ENCODE data around the gene PSMB5.
"Not testable (repeated sequence)": the region's sequence is repeated elsewhere in the genome, so short reads cannot be mapped to it uniquely, and the experiment has no call there.

The PSMB5 gene

GRCh38 chr14:23043145-23043544 lies 8.4 kb upstream of the PSMB5 start:
- DNase-seq, result no peak

- DNase-seq, result no peak
Measured at GRCh38 chr14:23042162-23042965, 7.7 kb upstream of the PSMB5 start, which contains the start of gene PSMB11. Gene PSMB11, plus strand, starts transcription at chr14:23042212. Its CDS starts 14 bp downstream, at chr14:23042226.

DNA sequence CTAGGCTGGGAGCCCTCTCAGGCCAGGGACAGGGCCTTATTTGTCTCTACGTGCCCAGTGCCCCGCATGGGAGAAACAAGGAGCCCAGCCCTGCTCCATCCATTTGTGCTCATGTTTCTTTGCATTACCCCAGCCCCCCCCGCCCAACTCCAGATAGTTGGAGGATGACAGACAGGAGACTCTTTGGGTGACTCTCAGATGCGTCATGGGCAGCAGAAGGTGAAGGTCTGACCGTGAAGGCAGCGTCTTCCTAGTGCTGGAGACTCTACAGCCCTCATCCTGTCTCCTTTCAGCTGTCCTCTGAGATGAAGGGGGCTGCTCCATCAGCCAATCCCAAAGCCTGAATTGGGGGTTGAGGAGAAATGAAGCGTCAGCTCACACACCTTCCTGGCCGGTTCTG lies 7.0 kb upstream of the PSMB5 start:
- DNase-seq, result no peak

DNA sequence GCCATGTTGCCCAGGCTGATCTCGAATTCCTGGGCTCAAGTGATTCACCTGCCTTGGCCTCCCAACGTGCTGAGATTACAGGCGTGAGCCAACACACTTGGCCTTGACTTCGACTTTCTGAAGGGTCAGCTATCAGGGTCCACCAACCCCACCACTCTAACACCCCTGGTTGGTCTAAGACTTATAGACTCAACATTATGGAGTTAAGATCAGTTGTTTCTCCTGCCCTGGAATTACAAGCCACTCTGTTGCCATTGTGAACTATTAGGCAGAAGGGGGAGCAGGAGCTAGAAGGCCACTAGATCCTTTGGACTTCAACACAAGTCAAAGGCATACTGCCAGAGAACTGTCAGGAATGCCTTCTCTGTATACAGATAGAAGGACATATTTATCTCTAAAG lies 5.4 kb upstream of the PSMB5 start:
- DNase-seq, result no peak

- no peak for DNase-seq
Measured at GRCh38 chr14:23035303-23036144, 824 bp upstream of the PSMB5 start.

DNA sequence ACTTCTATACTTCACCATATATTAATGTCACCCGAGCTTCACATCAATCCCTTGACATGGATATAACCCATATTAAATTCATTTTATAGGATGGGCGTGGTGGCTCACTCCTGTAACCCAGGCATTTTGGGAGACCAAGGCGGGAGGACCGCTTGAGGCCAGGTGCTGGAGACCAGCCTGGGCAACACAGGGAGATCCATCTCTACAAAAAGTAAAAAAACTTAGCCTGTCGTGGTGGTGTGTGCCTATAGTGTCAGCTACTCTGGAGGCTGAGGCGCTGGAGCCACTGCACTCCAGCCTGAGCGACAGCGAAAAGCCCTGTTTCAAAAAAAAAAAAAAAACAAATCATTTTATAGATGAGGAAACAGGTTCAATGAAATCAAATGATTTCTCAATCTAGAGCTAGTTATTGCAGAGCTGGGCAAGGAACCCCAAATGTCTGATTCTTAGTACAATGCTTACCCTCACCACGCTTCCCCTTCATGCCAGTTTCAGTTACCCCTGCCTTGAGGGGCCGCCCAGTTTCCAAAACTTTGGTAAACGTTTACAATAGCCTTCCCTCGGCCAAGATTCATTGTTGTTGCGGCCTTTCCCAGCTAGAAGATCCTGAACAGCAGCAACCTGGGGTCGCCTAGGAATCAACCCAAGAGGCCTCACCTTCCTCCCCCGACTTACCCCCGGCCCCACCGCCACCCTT lies 751 bp downstream of the PSMB5 start:
- DNase-seq, result no peak

DNA sequence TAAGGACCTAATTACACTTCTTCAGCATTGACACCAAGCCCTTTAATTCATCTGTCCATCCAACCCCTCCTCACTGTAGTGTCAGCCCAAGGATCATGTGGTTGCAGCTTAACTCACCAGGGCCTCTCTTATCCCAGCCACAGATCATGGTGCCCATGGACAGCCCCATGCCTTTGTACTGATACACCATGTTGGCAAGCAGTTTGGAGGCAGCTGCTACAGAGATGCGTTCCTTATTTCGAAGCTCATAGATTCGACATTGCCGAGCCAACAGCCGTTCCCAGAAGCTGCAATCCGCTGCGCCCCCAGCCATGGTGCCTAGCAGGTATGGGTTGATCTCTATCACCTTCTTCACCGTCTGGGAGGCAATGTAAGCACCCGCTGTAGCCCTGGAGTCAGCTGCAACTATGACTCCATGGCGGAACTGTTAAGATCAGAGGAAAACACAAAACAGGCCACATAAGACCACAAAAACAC lies 1.4 kb downstream of the PSMB5 start:
- no peak for DNase-seq

- DNase-seq, result no peak
Measured at GRCh38 chr14:23030936-23031335, 3.8 kb downstream of the PSMB5 start.

- no peak for DNase-seq
Measured at GRCh38 chr14:23028799-23029198, 5.9 kb downstream of the PSMB5 start.

GRCh38 chr14:23025151-23025814 lies 9.4 kb downstream of the PSMB5 start:
- no peak for DNase-seq

DNA sequence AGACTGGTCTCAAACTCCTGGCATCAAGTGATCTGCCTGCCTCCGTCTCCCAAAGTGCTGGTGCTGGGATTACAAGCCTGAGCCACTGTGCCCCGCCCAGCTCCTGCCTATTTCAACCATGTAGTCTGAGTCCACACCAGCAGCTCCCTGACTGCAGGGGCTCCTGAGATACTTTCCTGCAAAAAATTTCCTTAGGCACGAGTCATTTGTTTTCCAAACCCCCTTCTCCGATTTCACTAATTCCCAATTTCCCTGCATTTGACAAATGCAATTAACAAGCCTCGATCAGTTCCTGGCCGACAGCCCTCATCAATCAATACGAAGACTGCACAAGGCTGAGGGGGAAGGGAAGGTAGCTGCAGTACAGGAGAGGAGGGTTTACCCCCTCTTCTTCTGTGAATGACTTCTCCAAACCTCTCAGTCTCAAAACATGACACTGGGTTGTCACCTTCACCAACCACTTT lies 10.1 kb downstream of the PSMB5 start:
- no peak for DNase-seq

DNA sequence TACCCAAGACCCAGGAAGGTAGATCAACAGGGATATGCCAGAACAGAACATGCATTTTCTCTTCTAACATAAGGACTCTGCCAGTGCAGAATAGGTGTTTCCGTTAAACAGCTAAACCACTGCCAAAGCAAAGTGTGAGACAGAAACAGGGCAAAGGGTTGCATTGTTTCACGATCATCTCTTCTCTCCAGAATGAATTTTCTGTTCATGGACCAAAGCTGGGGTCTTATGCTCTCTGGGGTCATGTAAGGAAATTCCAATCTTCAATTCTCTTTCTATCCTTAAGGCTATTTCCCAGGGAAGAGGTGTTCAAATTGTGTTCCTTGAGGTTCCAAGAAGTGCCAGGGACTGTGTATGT lies 10.9 kb downstream of the PSMB5 start:
- no peak for DNase-seq

GRCh38 chr14:23023022-23023794 lies 11.5 kb downstream of the PSMB5 start:
- no peak for DNase-seq

- no peak for DNase-seq
Measured at GRCh38 chr14:23021889-23022442, 12.7 kb downstream of the PSMB5 start.

- DNase-seq, result no peak
Measured at GRCh38 chr14:23021434-23021833, 13.3 kb downstream of the PSMB5 start.

GRCh38 chr14:23020143-23021128 lies 14.3 kb downstream of the PSMB5 start:
- no peak for DNase-seq

GRCh38 chr14:23018107-23018506 lies 16.6 kb downstream of the PSMB5 start:
- no peak for DNase-seq

DNA sequence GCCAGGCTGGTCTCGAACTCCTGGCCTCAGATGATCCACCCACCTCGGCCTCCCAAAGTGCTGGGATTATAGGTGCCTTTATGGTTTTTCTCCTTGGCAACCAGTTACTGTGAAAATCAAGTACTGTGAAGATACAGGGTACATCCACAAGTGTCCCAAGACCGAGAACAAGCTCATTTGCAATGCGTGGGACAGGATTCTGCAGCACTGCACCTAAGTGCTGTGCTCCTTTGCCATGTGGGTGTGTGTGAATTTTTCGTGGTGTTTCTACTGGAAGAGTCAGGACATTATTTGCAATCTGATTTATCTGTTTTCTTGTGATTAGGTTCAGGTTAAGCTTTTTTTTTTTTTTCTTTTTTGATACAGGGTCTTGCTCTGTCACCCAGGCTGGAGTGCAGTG lies 17.6 kb downstream of the PSMB5 start:
- DNase-seq, result no peak

DNA sequence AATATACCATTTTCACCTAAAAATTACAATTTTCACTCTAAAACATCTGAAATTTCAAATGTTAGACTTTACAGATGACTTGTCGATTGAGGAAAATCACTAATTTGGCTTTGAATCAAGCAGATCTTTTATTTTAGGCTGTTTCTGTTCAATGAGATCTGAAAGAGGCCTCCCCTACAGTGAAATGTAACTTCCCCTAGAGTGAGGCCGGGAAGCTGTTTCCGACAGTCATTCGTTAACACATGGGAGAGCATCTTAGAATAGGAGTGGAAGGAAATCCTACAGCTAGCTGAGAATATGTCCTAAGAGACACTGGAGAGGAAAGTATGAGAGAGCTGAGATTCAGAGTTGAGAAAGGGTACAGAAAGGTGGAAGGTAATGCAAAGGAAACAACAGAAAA lies 19.1 kb downstream of the PSMB5 start:
- no peak for DNase-seq

DNA sequence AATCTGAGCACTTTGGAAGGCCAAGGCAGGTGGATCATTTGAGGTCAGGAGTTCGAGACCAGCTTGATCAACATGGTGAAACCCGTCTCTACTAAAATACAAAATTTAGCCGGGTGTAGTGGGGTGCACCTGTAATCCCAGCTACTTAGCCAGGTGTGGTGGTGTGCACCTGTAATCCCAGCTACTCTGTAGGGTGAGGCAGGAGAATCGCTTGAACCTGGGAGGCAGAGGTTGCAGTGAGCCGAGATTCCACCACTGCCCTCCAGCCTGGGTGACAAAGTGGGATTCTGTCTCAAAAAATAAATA lies 21.0 kb downstream of the PSMB5 start:
- DNase-seq, result not testable (repeated sequence)
